Measurements from ENCODE around the gene NECAP2. TPM values are rescaled to one million over a fixed set of nuclear protein-coding genes. Genes with fewer than 3 reads are reported as not detected.

Gene NECAP2
- total and polyA plus RNA-seq, 2 donors (not counting 3 experiments of a cell fraction or from before 2014, with no cell fraction given): 101 to 148 TPM

DNA sequence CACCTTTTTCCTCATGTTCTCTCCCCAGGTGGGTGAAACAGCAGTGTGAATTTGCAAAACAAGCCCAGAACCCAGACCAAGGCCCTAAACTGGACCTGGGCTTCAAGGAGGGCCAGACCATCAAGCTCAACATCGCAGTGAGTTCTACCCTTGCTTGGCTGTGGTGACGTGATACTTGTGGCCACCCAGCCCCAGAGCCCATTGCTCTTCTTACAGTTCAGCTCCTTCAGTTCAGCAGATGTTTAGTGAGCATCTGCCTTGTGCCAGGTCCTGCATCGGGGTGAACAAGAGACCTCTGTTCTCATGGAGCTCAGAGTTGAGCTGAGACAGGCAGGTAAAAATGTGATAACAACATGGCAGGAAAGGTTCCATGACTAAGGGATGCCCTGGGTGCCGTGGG lies 8.5 kb downstream of the NECAP2 start:
- H3K79me2 ChIP-seq (ENCODE audit: control insufficient read depth, insufficient read depth, low read length): peaks cover 10% of the 10 kb centered on the region
- no peak for FAIRE-seq

More for the DNA sequence above, 8.5 kb downstream of the NECAP2 start:
- intact Hi-C loops (cut with micrococcal nuclease) (loop anchor here (10.0 kb wide), 1 partner anchor 244 kb away; no protein-coding TSS in a partner anchor), dilution Hi-C loops (cut with MboI; ENCODE audit: extremely low pct_ligation_motif_present, low sequenced_read_pairs) (no loop called here)
- no peak for TF ChIP-seq FOS (IDR thresholded peaks at IDR 0.05; ENCODE audit: borderline replicate concordance, insufficient read depth, low read length)
- no peak for TF ChIP-seq MYC (IDR thresholded peaks at IDR 0.05; ENCODE audit: low read depth, low read length)
- TF ChIP-seq, protein P1, sequence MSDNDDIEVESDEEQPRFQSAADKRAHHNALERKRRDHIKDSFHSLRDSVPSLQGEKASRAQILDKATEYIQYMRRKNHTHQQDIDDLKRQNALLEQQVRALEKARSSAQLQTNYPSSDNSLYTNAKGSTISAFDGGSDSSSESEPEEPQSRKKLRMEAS (IDR thresholded peaks at IDR 0.05; ENCODE audit: insufficient read depth, insufficient read length): no peak
- no peak for TF ChIP-seq POLR2A (IDR thresholded peaks at IDR 0.05; ENCODE audit: low read depth, low read length)
- no peak for TF ChIP-seq EZH2 (IDR thresholded peaks at IDR 0.05; ENCODE audit: borderline replicate concordance, low read depth, low read length, severe bottlenecking)
- TF ChIP-seq JUN (IDR thresholded peaks at IDR 0.05; ENCODE audit: borderline replicate concordance, insufficient read depth, insufficient read length, low read depth): no peak
- TF ChIP-seq, protein P2, sequence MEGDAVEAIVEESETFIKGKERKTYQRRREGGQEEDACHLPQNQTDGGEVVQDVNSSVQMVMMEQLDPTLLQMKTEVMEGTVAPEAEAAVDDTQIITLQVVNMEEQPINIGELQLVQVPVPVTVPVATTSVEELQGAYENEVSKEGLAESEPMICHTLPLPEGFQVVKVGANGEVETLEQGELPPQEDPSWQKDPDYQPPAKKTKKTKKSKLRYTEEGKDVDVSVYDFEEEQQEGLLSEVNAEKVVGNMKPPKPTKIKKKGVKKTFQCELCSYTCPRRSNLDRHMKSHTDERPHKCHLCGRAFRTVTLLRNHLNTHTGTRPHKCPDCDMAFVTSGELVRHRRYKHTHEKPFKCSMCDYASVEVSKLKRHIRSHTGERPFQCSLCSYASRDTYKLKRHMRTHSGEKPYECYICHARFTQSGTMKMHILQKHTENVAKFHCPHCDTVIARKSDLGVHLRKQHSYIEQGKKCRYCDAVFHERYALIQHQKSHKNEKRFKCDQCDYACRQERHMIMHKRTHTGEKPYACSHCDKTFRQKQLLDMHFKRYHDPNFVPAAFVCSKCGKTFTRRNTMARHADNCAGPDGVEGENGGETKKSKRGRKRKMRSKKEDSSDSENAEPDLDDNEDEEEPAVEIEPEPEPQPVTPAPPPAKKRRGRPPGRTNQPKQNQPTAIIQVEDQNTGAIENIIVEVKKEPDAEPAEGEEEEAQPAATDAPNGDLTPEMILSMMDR (IDR thresholded peaks at IDR 0.05; ENCODE audit: extremely low read depth in 1 of 2, insufficient read depth in 1 of 2, low read depth in 1 of 2, low read length in 2 of 2): no peak
- TF ChIP-seq GATA2 (IDR thresholded peaks at IDR 0.05; ENCODE audit: insufficient read depth, insufficient read length, low read depth, low read length): no peak
- TF ChIP-seq POLR2AphosphoS5 (IDR thresholded peaks at IDR 0.05; ENCODE audit: insufficient read depth, low read depth, low read length): no peak
- ChIA-PET CTCF (interaction anchor here (0.6 to 1.8 kb wide), 3 partner anchors 9 to 172 kb away, joined by 3 to 6 read pairs (median 3); partner anchors contain the start of gene NECAP2), POLR2A (no interaction called here)
- Histone ChIP-seq H3K27ac (ENCODE audit: insufficient read depth, low read depth, low read length) (no peak overlapping the region), H3K27me3 (ENCODE audit: control insufficient read depth in 2 of 2, insufficient read depth in 2 of 2, low read length in 2 of 2) (no peaks in the 10 kb centered on the region), H3K4me1 (ENCODE audit: control insufficient read depth, extremely low read depth, insufficient read depth, low read length) (no peaks in the 10 kb centered on the region), H3K36me3 (ENCODE audit: control insufficient read depth in 2 of 2, extremely low read depth in 1 of 2, insufficient read depth in 2 of 2, low read length in 2 of 2) (peaks cover 26 to 59% of the 10 kb centered on the region in 2 experiments), H2AFZ (ENCODE audit: low read depth, low read length) (no peak overlapping the region), H3K9me1 (replicated peaks; ENCODE audit: control insufficient read depth, extremely low read depth, insufficient read depth, low read length) (no peaks in the 10 kb centered on the region), H3K9ac (replicated peaks; ENCODE audit: extremely low read depth, insufficient read depth, low read length) (no peak overlapping the region), H4K20me1 (replicated peaks; ENCODE audit: control insufficient read depth, extremely low read depth, insufficient read depth, low read length) (no peaks in the 10 kb centered on the region), H3K4me3 (replicated peaks in 1 of 3; ENCODE audit: insufficient read depth in 1 of 3, low read depth in 1 of 3, low read length in 3 of 3) (no peak overlapping the region), H3K9me3 (replicated peaks; ENCODE audit: control insufficient read depth, insufficient read depth, low read length) (no peaks in the 10 kb centered on the region), H3K4me2 (ENCODE audit: insufficient read depth, low read length) (no peak overlapping the region)
- DNase-seq (ENCODE audit: low read depth, low spot score): no peak
- no TSS peak for BruUV-seq (replicated peaks)
